MM.1S (cell line): Measurements from ENCODE around the gene SLC38A10.

Source experiments
- DNase-seq: peaks from one replicate; pipeline ENCODE4 v3.0.0-alpha.2; 2015
- H2AFZ ChIP-seq: fragments of 300-600 bp; sonication (generic); 2 replicates; pipeline ENCODE4 v1.6.0; 2016; ENCODE audit warnings: antibody characterized with exemption, low read length
- H3F3A ChIP-seq: fragments of 300-600 bp; sonication (generic); 2 replicates; pipeline ENCODE4 v1.6.1; 2016; ENCODE audit warnings: mild to moderate bottlenecking, antibody characterized with exemption, low read length, moderate library complexity, mixed read lengths; ENCODE audit not compliant: insufficient read depth
- H3K27ac ChIP-seq: fragments of 300-600 bp; sonication (generic); 2 replicates; pipeline ENCODE4 v1.5.1; 2016; ENCODE audit warnings: mild to moderate bottlenecking, low read length
- H3K27me3 ChIP-seq: fragments of 300-600 bp; sonication (generic); replicated peaks from 2 replicates; pipeline ENCODE4 v1.6.0; 2016; ENCODE audit warnings: low read length; ENCODE audit not compliant: insufficient read depth
- H3K36me3 ChIP-seq: fragments of 300-600 bp; sonication (generic); replicated peaks from 2 replicates; pipeline ENCODE4 v1.6.1; 2016; ENCODE audit warnings: mild to moderate bottlenecking, low read length, mixed read lengths; ENCODE audit not compliant: insufficient read depth
- H3K4me1 ChIP-seq: fragments of 300-600 bp; sonication (generic); 2 replicates; pipeline ENCODE4 v1.6.1; 2016; ENCODE audit warnings: low read length, mixed read lengths
- H3K4me2 ChIP-seq: fragments of 300-600 bp; sonication (generic); 2 replicates; pipeline ENCODE4 v1.6.0; 2016; ENCODE audit warnings: low read depth, low read length
- H3K4me3 ChIP-seq: fragments of 300-600 bp; sonication (generic); 2 replicates; pipeline ENCODE4 v1.5.1; 2016; ENCODE audit warnings: low read length, mixed read lengths
- H3K79me2 ChIP-seq: fragments of 300-600 bp; sonication (generic); 2 replicates; pipeline ENCODE4 v1.6.1; 2016; ENCODE audit warnings: mixed run types, low read length, mixed read lengths
- H3K9ac ChIP-seq: fragments of 300-600 bp; sonication (generic); 2 replicates; pipeline ENCODE4 v1.6.1; 2016; ENCODE audit warnings: low read length, mixed read lengths
- H3K9me2 ChIP-seq: fragments of 300-600 bp; sonication (generic); replicated peaks from 2 replicates; pipeline ENCODE4 v1.6.1; 2016; ENCODE audit warnings: mild to moderate bottlenecking, low read length, mixed read lengths; ENCODE audit not compliant: insufficient read depth
- H3K9me3 ChIP-seq: fragments of 300-600 bp; sonication (generic); replicated peaks from 2 replicates; pipeline ENCODE4 v1.6.1; 2016; ENCODE audit warnings: mild to moderate bottlenecking, low read length, mixed read lengths; ENCODE audit not compliant: insufficient read depth
- H4K20me1 ChIP-seq: fragments of 300-600 bp; sonication (generic); 2 replicates; pipeline ENCODE4 v1.6.1; 2016; ENCODE audit warnings: mild to moderate bottlenecking, low read length, moderate library complexity, mixed read lengths; ENCODE audit not compliant: insufficient read depth
- EZH2 ChIP-seq: fragments of 300-600 bp; sonication (generic); optimal IDR thresholded peaks from 2 replicates; pipeline ENCODE3; 2017; ENCODE audit warnings: low read depth, mild to moderate bottlenecking, antibody characterized with exemption, low read length, mixed read lengths
- EZH2phosphoT487 ChIP-seq: fragments of 300-600 bp; sonication (generic); IDR thresholded peaks from 2 replicates; pipeline ENCODE4 v1.6.1; 2018; ENCODE audit warnings: antibody characterized with exemption, low read length
- TF ChIP-seq, protein P1 (sequence below): fragments of 300-600 bp; sonication (generic); IDR thresholded peaks from 2 replicates; pipeline ENCODE4 v1.5.1; 2016; ENCODE audit warnings: antibody characterized with exemption, low read length, mixed read lengths

Gene SLC38A10

DNA sequence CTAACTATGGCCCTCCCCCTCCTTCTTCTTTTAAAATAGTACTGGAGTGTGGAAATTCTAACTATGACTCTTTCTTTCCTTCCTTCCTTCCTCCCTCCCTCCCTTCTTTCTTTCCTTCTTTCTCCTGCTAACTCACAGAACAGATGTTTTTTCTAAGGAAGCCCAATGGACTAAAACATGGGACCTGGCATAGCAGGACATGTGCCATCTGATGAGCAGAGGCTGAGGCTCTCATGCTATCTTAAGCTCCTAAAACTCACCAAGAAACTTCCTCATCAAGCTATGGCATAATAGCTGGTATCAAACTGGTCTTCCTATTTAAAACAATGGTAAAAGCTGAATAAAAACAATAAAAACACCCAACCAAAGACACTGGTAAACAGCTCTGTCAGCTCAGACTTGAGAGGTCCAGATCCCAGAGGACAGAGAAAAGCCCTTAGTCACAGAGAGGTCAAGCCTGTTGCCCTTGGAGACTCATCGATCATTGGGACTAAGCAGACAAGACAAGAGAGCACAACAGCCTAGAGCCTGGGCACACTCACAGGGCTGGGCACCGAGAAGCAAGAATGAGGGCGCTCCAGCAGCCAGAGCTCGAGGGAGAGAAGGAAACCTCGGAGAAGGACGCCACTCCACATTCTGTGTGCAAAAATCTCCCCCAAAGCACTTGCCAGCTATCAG is 27.6 kb downstream of the SLC38A10 start:
- H3K27ac ChIP-seq = no peak overlapping the region
- no peak overlapping the region for H3K4me3 ChIP-seq
- H3K36me3 ChIP-seq = no peaks in the 10 kb centered on the region
- no peak overlapping the region for H2AFZ ChIP-seq
- H3K79me2 ChIP-seq = no peaks in the 10 kb centered on the region
- H3K4me2 ChIP-seq = no peak overlapping the region
- H4K20me1 ChIP-seq = no peaks in the 10 kb centered on the region
- TF ChIP-seq, protein P1, sequence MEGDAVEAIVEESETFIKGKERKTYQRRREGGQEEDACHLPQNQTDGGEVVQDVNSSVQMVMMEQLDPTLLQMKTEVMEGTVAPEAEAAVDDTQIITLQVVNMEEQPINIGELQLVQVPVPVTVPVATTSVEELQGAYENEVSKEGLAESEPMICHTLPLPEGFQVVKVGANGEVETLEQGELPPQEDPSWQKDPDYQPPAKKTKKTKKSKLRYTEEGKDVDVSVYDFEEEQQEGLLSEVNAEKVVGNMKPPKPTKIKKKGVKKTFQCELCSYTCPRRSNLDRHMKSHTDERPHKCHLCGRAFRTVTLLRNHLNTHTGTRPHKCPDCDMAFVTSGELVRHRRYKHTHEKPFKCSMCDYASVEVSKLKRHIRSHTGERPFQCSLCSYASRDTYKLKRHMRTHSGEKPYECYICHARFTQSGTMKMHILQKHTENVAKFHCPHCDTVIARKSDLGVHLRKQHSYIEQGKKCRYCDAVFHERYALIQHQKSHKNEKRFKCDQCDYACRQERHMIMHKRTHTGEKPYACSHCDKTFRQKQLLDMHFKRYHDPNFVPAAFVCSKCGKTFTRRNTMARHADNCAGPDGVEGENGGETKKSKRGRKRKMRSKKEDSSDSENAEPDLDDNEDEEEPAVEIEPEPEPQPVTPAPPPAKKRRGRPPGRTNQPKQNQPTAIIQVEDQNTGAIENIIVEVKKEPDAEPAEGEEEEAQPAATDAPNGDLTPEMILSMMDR = no peak
- no peak for TF ChIP-seq EZH2
- TF ChIP-seq EZH2phosphoT487 = no peak
- H3K9me3 ChIP-seq = no peaks in the 10 kb centered on the region
- no peaks in the 10 kb centered on the region for H3K4me1 ChIP-seq
- DNase-seq = no peak
- H3K27me3 ChIP-seq = no peaks in the 10 kb centered on the region
- H3K9ac ChIP-seq = no peak overlapping the region
- H3F3A ChIP-seq = no peaks in the 10 kb centered on the region
- no peaks in the 10 kb centered on the region for H3K9me2 ChIP-seq

DNA sequence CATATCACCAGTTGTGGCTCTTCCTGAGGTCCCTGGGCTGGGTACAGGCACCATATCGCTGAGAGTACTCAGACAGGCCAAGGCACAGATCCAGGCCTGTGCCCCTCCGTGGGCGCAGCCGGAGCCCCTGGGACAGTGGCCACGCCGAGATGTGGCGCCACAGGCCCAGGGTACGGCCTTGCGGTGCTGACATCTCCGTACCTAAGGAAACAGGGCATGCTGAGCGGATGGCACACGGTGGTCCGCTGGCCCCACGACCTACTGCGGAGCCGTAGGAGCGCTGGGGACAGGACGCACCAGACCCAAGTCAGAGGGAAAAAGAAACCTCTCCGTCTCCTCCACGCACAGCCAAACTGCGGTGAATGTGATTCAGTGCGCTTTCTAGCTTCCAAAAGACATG is 29.5 kb downstream of the SLC38A10 start:
- no peaks in the 10 kb centered on the region for H3K9me2 ChIP-seq
- TF ChIP-seq EZH2 = no peak
- no peak for TF ChIP-seq EZH2phosphoT487
- TF ChIP-seq, protein P1 = no peak

DNA sequence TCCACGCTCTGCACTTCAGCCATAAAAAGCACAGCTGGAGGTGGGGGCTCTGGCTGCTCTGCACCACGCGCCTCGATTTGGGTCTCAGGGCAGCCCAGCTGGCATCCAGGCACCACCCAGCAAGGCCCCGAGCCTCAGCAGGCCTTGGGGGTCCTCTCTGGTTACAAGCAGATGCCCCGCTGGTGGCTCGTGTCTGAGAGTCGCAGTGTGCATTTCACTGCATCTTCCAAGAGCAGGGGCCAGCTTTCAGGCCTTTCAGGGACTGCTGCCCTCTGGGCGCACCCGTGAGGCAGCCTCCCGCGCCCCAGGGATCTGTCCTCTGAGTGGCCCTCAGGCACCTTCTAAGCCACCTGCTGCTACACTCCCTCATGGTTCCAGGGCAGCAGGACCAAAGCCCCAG is 30.5 kb downstream of the SLC38A10 start:
- Histone ChIP-seq H3K4me3 (no peak overlapping the region), H3K4me2 (no peak overlapping the region), H3K9me3 (no peaks in the 10 kb centered on the region), H2AFZ (no peak overlapping the region), H3K27me3 (no peaks in the 10 kb centered on the region), H4K20me1 (no peaks in the 10 kb centered on the region), H3K79me2 (no peaks in the 10 kb centered on the region), H3K36me3 (0 out of 2 replicates have a peak, but pooled peaks cover under 1% of the 10 kb centered on the region), H3K9ac (no peak overlapping the region), H3K9me2 (no peaks in the 10 kb centered on the region), H3F3A (no peaks in the 10 kb centered on the region), H3K4me1 (no peaks in the 10 kb centered on the region), H3K27ac (no peak overlapping the region)
- TF ChIP-seq EZH2 (no peak), EZH2phosphoT487 (no peak)
- TF ChIP-seq, protein P1 = no peak
- DNase-seq = no peak

More for the DNA sequence above, 29.5 kb downstream of the SLC38A10 start:
- Histone ChIP-seq H3K27me3 (no peaks in the 10 kb centered on the region), H3K4me1 (no peaks in the 10 kb centered on the region), H3K36me3 (no peaks in the 10 kb centered on the region), H4K20me1 (no peaks in the 10 kb centered on the region), H3K9ac (no peak overlapping the region), H3F3A (no peaks in the 10 kb centered on the region), H3K4me2 (no peak overlapping the region), H3K27ac (no peak overlapping the region), H3K9me3 (no peaks in the 10 kb centered on the region), H2AFZ (no peak overlapping the region), H3K4me3 (no peak overlapping the region), H3K79me2 (no peaks in the 10 kb centered on the region)
- no peak for DNase-seq
